Heart left ventricle (tissue), 13 donors: ENCODE measurements around the gene SPEM3.

ENCODE experiments used
- CTCF ChIP-seq, 12 donors: fragments of 200-600 bp; sonication (generic) in 4 of 12; IDR thresholded peaks; one replicate each; pipeline versions ENCODE4 v1.5.0 to v1.8.0; 2018 to 2022; ENCODE audit warnings: antibody characterized with exemption in 12 of 12, mild to moderate bottlenecking in 5 of 12
- POLR2A ChIP-seq, 2 donors: fragments of 450-650 bp; IDR thresholded peaks; one replicate each; pipeline ENCODE4 v1.6.1; 2017; ENCODE audit warnings: antibody characterized with exemption in 2 of 2, mild to moderate bottlenecking in 2 of 2, moderate library complexity in 2 of 2
- donor health status: ischemic (EF 13 %, LVEDD 7.1; RV severe dilation, severe dysfunction).
- donor health status: DM: no; HTN: yes; CAD: no.
- donor health status: DM: no; HTN: no; CAD: no.
- donor health status: ischemic (EF 25% LVEDD 6.9; RV normal size, moderate dysfunction).
- donor health status: ischemic (EF 25% LVEDD 5.7; RV mildly dilated, moderate dysfunction).
- donor health status: ischemic (EF 35%, LVEDD 5.7; RV mildly dilated, moderate dysfunction).
- donor health status: nonischemic (EF 11% LVEDD 7.7; RV severe dilation, severe dysfunction).
- donor health status: DM: yes; HTN: yes; CAD: no.
- donor health status: PGD.
- donor health status: ischemic (EF 29% LVEDD 5.4; RV normal size, mild dysfunction).
- donor health status: nonischemic (EF 23%, LVEDD 6.1; RV moderate dilation, normal function).

- no peak for TF ChIP-seq CTCF (IDR thresholded peaks at IDR 0.05)
- no peak for TF ChIP-seq POLR2A (IDR thresholded peaks at IDR 0.05)
These were observed 15.1 kb downstream of the SPEM3 start for GRCh38 chr17:7443499-7444485.
